ENCODE measurements around the gene BRINP2.

BRINP2 gene

DNA sequence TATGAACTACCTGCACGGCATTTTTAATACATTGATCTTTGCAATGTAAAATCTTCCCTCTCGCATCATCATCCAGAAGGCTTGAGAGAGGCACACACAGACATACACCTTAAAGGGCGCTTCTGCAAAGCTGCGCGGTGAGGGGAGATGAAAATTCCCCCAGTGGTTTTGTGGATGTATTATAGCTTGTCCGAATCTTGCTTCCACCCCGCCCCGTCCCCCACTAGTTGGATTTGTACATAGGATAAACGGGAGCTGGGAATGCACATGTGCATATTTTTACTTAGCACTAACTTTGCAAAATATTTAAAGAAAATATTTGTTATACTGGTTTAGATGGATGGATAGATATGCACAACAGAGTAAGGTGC is 5.7 kb upstream of the BRINP2 start:
- no peak for DNase-seq (ENCODE audit: low read depth, low spot score)

DNA sequence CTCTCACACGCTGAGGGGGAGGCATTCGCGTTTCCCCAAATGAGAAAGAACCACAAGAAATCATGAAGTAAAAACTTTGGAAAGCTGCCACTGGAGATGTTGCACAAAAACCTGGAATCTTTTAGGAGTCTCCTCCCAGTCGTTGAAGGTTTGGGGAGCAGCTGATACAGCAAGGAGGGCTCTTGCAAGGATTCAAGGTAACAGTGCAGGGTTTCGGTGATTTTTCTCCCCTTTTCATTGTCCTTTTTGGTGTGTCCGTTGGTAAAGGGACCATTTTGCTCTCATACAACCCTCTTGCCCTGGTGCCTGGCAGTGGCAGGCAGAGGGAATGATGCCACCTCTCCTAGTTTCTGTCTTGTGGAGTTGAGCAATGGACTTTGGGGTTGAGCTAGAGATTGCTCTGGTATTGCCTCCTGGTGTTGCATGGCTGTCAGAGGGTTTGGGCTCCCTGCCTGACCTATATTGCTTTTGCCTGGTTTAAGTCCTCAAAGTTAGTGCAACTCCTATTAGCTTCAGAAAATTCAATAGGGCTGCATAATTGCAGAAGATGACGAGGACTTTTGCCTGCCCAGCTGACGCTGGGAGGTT is 872 bp downstream of the BRINP2 start:
- no peak for DNase-seq (ENCODE audit: low read depth, low spot score)

DNA sequence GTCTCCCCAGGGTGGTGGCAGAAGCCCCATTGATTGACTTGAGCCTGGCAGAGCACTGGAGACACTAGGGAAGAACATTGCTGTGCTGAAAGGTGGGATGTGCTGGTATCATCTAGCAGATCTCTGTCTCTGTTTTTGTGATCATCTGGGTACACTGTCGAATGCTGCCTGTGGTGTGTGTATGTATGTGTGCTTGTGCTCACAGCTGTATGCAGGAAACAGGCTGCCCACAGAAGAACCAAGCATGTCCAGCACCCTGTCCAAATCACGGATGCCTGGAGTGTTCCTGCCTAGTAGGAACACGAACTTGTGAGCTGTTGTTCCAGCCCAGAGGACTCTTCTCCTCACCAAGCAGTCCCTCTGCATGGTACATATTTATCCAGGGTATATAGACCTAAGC is 1.5 kb downstream of the BRINP2 start:
- DNase-seq (ENCODE audit: low read depth, low spot score), result no peak

DNA sequence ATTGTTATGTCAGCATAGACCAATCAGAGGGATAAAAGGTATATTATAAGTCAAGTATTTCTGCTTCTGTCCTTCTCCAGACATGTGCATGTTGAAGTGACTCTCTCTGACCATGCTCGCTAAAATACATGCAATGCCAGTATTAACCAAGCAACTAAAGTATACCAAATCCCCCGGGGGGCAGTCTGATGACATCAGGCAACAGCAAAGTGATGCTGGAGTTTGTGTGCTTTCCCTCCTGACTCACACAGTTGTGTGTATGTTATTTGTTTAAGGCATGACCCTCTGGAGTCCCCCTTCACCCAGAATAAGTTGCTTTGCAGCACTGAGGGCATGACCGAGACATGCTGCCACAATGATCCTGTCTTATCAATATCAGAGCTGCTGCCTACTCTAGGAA is 2.1 kb downstream of the BRINP2 start:
- no peak for DNase-seq (ENCODE audit: low read depth, low spot score)

DNA sequence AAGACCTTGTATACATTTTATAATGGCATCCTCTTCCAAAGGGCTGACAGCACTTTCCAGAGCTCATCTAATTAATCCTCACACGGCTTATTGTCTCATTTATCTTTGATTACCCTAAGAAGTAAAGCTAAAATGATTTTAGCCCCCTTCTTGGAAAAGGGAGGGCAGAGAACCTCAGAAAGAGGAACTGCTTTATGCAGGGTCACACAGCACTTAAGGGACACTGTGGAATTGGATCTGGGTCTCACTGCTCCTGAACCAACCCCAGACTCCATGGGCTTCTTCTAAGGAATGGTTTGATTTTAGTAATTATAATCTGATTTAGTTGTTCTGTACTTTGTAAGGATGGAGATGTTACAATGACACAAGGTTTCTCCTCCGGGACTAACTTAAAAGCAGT is 3.2 kb downstream of the BRINP2 start:
- no peak for DNase-seq (ENCODE audit: low read depth, low spot score)

DNA sequence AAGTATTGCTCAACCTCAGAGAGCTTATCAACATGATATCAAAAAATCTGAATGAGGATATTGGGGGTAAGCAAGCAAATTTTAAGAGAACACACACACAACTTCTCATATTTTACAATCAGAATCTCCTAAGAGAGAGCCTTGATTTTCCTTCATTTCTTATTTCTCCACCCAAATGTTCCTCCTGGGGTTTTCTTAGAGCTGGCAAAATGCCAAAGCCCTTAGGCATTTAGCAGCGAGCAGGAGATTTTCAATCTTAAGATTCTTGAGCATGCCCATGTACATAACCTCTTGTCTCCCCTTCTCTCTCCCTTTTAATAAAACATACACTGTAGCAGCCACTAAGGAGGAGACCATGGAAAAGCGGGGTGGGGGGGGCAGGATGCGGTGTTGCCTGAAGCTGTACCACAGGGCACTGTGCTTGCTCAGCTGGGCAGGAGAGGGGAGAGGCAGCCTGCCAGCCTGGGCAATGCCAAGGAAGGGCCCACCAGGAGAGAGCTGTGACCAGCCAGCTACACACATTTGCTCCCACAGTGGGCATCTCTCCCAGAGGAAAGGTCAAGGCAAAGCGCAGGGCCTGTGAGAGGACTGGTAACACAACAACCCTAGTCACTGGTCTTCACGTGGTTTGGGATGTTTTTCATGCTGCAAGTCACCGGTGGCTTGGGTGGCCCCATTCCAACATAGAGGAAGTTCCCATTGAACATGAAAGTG is 4.3 kb downstream of the BRINP2 start:
- DNase-seq (ENCODE audit: low read depth, low spot score), result no peak

DNA sequence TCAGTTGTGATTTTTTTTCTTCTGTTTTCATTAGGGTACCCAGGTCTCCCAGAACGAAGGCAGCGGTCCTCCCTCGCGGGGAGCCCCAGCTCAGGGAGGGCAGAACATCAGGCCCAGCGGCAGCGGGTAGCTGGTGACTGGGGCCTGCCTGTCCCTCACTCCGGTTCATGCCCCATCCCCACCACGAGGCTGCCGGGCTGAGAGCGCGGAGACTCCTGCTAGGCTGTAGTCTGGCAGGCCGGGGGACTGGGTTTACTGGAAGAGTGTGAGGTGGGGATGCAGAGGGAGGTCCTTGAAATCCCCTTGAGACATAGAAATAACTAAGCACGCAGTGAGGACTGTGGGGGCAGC is 10.5 kb downstream of the BRINP2 start:
- no peak for DNase-seq (ENCODE audit: low read depth, low spot score)

DNA sequence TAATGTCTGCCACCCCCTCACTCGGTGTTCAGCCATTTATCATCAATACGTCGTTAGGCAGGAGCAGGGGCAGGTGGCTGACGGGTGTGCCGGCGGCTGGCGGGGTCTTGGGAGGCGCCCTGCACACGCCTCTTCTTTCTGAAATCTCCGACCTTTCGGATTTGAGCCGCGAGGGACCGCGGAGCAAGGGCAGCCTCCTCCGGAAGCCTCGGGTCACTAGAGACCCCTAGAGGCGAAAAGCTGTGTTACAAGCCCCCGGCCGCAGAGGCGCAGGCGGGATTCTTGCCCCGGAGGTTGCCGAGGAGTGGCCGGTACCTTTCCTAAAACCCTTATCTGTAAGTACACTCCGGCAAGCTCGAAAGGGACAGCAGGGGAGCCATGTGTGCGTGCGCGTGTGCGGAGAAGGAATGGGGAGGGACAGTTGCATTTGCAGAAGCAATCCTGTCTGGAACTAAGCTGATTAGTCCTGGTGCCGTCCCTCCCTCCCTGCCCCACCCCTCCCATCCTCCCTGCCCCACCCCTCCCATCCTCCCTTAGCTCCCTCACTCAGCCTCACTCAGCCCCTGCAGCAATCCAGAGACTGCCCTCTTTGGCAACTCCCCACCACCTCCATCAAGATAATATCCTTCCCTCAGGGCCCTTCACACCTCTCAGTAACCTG is 11.0 kb downstream of the BRINP2 start:
- no peak for DNase-seq (ENCODE audit: low read depth, low spot score)

DNA sequence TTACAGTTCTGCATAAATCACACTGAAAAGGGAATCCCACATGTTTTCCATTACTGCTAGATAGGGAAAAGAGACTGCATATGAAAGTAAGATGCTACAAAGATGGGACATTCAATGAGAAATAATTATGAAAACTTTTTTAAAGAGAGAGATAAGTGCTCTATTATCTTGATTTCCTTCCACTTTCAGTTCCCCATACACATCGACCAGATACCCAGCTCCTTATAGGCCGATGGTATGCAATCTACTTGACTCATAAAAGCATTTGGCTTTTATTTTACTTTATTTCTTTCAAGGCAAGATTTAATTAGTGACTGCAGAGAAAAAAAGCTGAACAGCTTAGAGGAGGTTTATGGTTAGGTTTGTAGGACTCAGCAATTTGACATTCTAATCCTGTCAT is 13.1 kb downstream of the BRINP2 start:
- DNase-seq (ENCODE audit: low read depth, low spot score), result no peak

DNA sequence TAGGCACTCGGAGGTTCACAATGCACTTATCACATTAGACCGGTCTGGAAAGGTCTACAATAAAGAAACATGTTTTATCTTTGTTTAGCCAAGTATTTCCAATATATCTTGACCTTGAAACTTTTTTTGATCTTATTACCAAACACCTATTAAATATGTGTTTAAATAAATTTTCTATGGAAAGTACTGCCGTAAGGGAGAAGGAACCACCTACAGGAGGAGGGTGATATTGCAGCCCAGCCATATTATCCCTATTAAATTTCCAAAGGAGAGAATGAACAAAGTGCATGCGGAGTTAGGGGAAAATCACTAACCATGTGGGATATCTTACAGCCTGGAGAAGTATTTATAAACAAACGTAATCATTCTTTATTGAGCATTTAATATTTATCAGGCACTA is 14.5 kb downstream of the BRINP2 start:
- no peak for DNase-seq (ENCODE audit: low read depth, low spot score)

DNA sequence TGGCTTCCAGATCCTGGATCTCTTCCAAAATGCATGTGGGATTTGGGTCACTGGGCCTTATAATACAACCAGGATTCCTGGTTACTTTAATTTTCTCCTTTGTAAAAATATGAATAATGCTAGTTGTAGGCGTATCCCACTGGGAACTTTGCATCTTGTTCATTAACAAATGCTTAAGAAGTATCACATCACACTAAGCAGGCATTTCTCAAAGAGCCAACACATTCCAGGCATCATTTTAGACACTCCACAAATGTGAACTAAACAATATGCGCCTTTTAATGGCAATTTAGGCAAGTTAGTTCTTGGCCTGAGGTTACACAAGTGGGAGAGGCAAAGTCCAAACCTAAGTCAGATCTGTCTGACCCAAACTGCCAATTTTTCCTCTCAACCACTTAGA is 15.9 kb downstream of the BRINP2 start:
- no peak for DNase-seq (ENCODE audit: low read depth, low spot score)

DNA sequence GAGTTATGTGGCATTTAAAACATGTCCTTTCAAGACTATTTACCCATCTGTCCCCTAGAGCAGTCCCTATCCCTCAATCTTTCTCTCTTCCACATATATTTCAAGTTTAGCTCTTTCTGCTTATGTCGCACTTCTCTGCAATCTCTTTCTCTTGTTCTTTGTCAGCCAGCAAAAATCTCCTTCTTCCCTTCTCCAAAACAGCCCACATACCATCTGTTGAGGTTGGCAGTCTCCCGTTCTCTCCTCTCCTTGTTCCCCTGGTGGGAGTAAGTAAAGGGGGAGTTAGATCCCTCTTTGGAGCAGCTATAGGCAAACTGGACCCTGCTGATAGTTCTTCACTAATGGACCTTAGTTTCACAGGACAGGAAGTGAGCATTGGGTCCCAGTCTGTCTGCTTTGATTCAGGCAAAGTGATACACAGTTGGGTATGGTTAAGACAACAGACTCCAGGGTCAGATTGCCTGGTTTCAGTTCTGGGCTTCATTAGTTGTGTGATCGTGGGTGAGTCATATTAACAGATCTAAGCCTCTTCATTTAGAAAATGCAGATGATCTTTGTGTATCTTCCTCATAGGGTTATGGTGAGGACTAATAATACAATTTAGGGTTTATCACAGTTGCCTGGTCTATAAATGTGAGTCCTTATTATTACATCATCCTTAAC is 19.7 kb downstream of the BRINP2 start:
- DNase-seq (ENCODE audit: low read depth, low spot score), result no peak

DNA sequence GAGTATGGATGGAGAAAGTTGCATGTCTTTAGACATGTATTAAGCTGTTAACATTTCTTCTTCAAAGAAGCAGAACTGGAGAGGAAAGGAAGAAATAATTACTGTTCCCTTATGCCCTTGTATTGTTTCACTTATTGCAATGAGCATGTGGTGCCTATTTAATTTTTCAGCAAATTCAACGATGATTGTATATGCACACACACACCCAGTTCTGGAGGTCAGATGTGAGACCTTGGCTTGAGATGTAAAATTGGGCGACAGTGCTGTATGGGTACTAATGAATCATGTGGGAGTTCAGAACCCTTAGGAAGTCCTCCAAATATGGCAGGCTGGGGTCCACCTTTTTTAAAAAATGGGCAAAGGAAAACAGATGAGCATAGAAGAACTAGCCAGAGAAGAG is 27.5 kb downstream of the BRINP2 start:
- DNase-seq (ENCODE audit: low read depth, low spot score), result no peak

DNA sequence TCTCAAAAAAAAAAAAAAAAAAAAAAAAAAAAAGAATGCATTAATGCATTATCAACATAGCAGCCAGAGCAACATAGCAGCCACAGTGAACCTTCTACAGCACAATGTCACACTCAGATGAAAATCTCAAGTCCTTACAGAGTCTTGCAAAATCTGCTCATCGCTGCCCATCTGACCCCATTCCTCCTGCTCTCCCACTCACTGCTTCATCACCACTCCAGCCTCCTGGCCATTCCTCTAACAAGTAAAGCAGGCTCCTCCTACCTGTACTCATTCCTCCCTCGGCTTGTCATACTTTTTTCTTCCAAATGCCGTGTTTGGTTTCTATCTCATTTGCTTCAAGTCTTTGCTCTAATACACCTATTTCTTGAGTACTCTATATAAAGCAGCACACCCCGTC is 29.5 kb downstream of the BRINP2 start:
- no peak for DNase-seq (ENCODE audit: low read depth, low spot score)

DNA sequence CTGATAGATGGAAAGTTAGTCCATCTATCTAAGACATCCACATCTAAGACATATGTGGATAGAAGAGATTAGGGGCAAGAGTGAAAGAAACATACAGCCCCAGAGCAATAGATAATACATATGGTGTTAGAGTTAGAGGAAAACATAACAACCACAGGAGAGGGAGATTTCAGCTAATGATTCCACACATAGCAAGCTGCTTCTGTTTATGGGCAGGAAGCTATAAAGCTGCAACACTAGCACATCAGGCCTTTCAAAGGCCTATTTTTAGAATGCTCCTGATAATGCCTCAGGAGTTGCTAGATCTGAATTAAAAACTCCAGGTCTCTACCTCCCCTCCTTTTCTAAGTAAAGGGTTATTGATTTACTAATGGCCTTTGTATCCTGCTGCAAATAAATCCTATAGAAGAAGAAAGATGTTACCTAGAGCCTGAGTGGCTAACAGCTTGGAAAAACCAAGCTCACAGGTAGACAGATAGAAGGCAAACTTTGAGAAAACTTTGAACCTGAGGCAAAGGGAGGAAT is 36.1 kb downstream of the BRINP2 start:
- DNase-seq (ENCODE audit: low read depth, low spot score), result no peak

DNA sequence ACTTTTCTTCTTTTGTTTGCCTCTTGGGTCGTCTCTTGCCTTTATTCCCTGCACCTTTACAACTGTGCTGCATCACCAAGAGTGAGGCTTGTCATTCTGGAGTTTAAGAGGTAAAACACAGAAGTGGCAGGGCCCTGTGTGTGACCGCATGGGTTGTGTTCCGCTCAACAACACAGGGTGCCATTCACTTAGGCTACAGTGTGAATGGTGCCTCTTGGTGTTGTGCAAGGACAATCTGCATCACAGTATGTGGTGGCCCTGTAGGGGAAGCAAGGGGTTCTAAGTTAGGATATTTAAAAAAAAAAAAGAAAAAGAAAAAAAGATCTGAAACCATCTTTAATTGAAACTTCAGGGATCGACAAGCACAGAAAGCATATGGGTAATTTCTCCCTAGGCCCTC is 38.2 kb downstream of the BRINP2 start:
- DNase-seq (ENCODE audit: low read depth, low spot score), result no peak

DNA sequence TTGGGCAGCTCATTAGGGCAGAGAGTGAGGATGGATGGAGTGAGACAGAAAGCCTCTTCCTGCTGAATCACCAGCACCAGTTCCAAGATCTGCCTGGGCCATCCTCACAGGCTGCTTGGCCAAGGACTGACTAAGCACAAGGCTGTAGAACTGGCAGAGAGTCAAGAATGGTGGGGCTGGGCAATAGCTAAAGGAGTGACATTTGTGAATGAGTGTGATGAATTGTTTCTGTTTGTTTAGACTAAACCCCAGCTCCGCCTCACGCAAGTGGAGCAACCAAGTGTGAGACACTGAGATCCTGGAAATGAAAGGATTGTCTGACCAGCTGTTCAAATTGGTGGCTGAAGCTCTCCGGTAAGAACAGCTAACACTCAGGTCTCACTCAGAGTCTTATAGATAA is 38.6 kb downstream of the BRINP2 start:
- DNase-seq (ENCODE audit: low read depth, low spot score), result peak; percentile 6

DNA sequence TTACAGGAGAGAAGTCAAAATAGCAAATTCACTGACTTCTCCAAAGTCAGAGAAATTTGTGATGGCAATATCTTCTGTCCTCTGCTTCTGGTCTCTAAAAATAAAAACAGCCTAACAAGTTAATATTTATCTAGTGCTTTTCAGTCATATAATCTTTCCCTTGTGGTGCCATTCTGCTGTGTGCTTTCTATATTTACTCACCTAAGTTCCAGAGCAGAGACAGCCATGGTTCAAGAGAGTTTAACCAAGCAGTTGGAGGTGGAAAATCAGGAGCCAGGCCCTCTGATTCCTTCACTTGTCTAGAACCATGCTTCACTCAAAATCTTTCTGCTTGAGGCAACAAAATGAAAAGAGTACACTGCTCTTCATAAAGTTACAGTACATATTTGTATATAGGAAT is 39.3 kb downstream of the BRINP2 start:
- no peak for DNase-seq (ENCODE audit: low read depth, low spot score)

DNA sequence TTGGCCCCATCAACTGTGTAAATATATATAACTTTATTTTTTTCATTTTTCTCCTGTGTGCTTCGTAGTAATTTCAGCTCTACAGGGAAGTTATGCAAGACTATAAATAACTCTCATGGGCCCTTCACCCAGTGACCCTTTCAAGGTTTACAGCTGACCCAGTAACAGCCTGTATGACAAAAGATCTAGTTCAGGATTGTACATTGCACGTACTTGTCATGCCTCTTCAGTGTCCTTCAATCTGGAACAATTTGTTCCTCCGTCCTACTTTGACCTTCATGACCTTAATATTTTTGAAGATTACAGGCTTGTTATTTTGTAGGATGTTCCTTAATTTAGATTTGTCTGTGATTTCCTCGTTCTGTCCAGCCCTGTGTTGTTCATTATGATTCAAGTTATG is 40.5 kb downstream of the BRINP2 start:
- DNase-seq (ENCODE audit: low read depth, low spot score), result no peak

DNA sequence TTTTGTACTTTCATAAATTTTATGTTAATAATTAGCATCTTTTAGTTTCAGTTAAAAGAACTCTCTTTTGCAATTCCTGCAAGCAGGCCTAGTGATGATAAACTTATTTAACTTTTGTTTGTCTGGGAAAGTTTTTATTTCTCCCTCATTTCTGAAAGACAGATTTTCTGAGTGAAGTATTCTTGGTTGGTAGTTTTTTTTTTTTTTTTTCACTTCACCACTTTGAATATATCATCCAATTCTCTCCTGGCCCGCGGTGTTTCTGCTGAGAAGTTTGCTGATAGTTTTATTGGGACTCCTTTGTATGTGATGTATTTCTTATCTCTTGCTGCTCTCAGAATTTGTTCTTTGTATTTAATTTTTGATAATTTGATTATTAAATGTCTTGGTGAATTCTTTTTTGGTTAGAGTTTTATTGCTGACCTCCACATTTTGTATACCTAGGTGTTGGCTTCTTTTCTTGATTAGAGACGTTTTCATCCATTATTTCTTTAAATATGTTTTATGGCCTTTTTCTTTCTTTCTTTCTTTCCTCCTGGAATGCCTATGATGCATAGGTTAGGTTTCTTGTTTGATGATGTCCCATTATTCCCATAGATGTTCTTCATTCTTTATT is 45.9 kb downstream of the BRINP2 start:
- no peak for DNase-seq (ENCODE audit: low read depth, low spot score)

DNA sequence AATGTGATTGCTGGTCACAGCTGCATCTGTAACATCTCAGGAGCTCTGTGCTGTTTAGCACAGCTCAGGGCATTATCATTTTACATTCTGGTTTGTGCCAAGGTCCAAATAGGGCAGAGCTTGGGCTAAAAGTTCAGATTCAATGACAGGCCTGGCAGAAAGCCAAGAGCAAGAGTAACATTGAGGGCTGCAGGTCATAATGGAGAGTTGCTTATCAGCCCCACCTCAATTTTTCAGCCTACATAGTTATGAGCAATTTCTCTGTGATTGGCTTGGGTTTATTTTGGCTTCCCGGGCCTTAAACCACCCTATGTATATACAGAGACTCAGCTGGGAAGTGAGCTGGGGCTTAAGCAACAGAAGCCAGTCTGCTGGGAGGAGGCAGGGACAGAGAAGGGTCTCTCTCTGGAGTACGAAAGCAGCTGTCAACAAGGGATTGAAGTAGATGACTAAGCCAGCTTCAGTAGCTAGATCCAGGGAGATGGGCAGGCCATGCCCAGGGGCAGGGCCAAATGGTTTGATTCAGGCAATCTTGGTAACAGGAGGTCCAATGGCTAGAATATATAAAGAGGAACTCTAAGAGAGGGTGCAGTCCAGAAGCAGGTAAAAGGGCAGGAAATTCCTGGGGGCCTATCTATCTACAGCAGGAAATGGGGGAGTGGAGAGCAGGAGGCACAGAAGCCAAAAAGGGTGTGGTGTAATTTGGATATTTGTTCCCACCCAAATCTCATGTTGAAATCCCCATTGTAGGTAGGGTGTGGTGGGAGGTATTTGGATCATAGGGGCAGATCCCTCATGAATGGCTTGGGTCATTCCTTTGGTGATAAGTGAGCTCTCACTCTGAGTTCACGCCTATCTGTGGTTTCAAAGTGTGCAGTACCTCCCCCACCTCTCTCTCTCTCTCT is 49.0 kb downstream of the BRINP2 start:
- DNase-seq (ENCODE audit: low read depth, low spot score), result no peak
